HTR-8/SVneo (cell line): ENCODE data around the gene ZNF260.
"Not testable (repeated sequence)": the region's sequence is repeated elsewhere in the genome, so short reads cannot be mapped to it uniquely, and the experiment has no call there.

Source experiments
- DNase-seq: peaks from one replicate; pipeline ENCODE4 v3.0.0; 2011; ENCODE audit warnings: low spot score, mixed read lengths; ENCODE audit not compliant: insufficient read length
- FAIRE-seq: peaks from 2 replicates; lab custom pipeline; 2011; peaks lifted over from hg19 to GRCh38; lab: Jason Lieb, UNC

ZNF260 gene

DNA sequence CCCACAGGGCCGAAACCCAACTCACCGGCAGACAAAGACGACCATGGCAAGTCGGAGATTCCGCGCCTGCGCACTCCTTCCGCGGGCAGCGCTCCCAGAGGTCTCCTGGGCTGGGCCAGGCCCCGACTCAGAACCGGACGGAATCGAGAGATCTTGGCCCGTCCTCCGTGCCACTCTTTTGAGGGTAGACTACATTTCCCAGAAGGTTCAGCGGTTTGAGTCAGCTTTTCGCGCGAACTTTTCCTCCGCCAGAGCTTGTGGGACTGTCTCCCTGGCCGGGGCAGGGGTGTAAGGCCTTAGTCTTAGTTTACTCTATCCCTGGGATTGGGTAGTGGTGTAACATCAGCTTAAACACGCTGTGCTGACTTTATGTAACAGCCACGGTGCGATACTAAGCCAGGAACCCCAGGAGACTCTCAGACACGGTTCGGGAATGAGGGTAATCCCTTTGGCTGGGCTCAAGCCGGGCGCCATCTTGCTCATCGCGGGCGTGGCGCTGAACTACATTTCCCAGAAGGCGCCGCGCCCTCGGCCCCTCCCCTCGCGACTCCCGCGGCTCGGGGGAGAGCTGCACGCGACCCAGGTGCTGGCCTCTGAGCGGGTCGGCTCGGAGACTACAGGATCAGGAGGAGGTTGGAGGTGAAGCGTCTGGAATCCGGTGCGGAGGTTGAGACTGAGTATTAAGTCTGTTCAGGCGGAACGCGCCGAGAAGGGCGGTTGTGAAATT lies at the start of gene ZNF260:
TSS of gene ZNF260 (minus strand) at position 78 of the 727 bp plus-strand sequence. CDS start 13,033 bp downstream, outside the sequence.
- FAIRE-seq (peak; percentile 38), DNase-seq (peak; percentile 91)

DNA sequence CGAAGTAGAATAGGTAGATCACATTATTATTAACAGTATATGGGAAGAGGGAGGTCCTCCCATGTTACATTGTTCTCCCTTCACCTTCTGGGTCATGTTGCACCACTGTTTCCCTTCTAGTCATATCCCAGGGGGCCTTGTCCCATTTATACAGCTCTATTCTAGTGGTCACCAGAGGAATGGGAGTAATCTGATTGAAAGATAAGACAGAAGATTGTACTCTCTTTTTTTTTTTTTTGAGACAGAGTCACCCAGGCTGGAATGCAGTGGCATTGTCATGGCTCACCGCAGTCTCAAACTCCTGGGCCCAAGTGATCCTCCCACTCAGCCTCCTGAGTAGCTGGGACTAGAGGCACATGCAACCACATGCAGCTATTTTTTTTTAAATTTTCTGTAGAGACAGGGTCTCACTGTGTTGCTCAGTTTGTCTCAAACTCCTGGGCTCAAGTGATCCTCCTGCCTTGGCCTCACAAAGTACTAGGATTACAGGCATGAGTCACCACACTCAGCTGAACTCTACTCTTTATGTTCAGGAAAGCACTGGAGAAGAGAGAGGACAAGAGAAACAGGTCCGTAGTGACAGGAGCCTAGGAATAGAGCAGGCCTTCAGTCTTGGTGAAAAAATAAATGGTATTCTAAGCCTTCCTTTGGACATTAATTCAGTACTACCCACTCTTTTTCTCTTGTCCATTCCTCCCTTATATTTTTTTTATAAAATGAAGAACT lies 49.4 kb upstream of the ZNF260 start:
- no peak for FAIRE-seq
- DNase-seq, result peak; percentile 13

DNA sequence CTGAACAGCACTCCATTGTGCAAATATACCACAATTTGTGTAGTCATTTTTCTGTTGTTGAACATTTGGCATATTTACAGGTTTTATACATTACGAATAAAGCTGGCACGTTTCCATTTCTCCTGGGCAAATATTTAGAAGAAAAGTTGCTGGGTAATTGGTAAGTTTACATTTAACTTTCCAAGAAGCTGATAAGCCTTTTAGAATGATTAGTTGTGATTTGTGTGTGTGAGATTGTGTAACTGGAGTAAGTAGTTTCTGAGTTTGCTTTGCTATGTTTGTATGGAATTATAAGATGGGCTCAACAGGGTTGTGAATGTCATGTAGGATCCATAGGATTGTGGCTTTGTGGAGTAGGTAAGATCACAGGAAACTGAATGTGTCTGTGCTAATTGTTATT lies 46.7 kb upstream of the ZNF260 start:
- FAIRE-seq, result no peak
- no peak for DNase-seq

DNA sequence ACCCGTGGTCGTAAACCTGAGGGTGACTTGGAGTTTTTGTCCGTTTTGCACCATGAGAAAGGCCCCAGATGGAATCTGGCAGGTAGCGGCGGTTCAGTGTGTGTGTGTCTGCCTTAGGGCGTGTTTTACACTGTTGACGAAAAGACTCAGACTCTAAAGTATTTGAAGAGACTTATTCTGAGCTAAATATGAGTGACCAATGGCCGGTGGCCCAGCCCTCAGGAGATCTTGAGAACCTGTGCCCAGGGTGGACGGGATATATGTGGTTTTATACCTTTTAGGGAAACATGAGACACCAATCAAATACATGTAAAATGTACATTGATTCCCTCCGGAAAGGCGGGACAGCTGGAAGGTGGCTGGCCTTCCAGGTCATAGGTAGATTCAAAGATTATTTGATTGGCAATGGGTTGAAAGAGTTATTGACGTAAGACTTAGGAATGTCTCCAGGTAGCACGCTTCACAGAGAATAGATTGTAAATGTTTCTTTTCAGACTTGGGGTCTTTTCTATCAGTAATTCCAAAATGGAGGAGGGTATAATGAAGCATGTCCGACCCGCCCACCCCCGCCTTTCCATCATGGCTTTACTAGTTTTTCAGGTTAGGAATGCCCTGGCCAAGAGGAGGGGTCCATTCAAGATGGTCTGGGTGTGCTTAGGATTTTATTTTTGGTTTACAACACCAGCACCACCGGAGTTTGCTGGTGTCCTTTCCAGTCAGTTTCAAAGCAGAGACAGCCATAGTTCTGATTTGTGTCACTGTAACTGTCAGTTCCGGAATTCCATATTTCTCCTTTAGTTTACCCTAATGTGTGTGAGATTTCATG lies 46.0 kb upstream of the ZNF260 start:
- DNase-seq, result no peak
- no peak for FAIRE-seq

DNA sequence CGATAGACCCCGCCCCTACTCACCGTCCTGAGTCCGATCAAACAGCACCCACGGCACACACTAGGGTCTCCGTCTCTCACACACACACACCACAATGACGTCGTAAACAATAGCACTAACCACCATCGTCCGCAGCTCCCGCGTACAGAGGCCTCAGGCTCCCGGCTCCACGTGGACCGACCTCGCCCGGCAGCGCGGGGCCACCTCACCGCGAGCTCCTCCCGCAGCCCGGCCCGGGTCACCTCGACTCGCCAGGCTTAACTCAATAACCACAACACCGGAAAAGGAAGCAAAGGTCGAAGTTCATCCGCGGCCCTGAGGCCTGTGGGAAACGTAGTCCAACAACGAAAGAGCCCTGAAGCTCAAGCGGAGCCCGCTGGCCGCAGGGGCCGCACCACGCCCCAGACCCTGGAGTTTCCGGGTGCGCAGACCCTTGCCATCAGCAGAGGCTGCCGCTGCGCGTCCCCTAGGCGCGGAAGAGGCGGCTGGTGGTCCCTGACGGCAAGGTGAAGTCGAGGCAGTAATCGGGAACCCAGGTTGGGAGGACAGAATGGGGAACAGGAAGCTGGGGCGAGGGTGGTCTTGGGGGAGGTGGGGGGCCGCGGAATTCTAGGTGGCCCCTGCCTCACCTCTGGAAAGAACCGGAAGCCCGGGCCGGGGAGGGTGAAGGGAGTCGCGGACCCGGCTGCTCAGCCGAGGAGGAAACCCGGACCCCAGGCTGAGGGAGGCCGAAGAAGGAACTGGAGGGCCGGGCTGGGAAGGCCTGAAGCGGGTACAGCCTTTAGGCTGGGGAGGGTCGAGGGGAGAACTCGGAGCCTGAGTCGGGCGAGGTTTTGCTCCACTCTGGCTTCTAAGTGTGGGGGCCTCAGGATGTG lies 45.2 kb upstream of the ZNF260 start, which contains the start of gene ZNF529:
TSS of gene ZNF529 (minus strand) at position 273 of the 875 bp plus-strand sequence. CDS start 946 bp downstream, outside the sequence.
- DNase-seq (peak; percentile 88), FAIRE-seq (peak; percentile 76)

DNA sequence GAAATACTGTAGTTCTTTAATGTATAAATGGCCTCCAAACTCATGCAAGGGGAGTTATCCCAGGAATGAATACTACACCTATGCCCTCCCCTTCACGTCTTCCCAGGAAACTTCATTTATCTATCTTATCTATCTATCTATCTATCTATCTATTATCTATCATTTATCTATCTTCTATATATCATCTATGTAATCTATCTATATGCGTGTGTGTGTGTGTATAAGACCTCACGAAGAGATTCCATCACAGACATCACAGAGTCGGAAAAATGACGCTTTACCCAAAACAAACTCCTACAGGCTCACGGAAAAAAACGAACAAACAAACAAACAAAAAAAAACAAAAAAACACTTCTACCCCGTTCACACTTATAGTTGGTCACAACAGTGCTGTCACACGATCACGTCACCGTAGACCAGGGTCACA lies 44.5 kb upstream of the ZNF260 start:
- no peak for DNase-seq
- no peak for FAIRE-seq

DNA sequence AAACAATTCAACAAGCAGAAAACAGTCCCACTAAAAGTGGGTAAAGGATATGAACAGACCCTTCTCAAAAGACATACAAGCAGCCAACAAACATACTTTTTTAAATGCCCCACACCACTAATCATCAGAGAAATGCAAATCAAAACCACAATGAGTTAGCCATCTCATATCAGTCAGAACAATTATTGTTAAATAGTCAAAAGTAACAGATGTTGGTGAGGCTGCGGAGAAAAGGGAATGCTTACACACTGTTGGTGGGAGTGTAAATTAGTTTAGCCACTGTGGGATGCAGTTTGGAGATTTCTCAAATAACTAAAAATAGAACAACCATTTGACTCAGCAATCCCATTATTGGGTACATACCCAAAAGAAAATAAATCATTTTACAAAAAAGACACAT lies 36.3 kb upstream of the ZNF260 start:
- no peak for FAIRE-seq
- no peak for DNase-seq

DNA sequence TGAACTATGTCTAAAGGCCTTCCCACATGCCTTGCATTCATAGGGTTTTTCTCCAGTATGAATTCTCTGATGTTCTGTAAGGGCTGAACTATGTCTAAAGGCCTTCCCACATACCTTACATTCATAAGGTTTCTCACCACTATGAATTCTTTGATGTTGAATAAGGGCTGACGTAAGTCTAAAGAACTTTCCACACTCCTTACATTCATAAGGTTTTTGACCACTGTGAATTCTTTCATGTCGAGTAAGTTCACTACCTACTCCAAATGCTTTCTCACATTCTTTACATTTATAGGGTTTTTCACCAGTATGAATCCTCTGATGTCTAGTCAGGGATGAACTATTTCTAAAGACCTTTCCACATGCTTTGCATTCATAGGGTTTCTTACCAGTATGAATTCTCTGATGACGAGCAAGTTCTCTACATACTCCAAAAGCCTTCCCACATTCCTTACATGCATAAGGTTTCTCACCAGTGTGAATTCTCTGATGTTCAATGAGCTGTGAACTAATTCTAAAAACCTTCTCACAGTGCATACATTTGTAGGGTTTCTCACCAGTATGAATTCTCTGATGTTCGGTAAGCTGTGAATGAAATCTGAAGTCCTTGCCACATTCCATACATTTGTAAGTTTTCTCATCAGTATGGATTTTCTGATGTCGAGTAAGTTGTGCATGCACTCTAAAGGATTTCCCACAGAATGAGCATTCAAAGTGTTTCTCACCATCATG lies 19.1 kb upstream of the ZNF260 start:
- no peak for FAIRE-seq
- no peak for DNase-seq

DNA sequence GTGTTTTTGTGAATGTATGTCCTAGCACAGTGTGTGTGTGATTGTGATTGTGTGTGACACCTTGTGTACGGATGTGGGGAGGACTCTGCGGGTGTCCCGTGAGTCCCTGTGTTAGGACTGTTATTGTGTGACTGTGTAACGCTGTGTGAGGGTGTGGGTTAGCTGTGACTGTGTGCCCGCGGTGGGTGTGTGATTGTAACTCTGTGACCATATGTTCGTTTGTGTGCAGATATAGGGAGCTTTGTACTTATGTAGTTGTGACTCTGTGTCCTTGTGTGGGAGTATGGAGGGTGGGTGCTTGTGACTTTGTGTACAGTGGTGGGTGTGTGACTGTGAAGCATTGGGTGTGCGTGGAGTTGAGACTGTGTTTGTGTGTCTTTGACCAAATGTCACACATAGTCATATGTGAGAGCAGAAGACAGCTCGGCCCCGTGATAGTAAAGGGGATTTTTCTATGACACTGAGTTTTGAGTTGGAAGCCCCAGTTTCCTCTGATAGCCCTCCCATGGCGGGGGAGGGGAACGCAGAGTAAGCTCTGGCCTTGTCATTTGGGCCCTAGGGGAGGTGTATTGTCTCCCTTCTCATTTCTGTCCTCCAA lies 949 bp upstream of the ZNF260 start:
- FAIRE-seq, result no peak
- DNase-seq, result peak; percentile 7

DNA sequence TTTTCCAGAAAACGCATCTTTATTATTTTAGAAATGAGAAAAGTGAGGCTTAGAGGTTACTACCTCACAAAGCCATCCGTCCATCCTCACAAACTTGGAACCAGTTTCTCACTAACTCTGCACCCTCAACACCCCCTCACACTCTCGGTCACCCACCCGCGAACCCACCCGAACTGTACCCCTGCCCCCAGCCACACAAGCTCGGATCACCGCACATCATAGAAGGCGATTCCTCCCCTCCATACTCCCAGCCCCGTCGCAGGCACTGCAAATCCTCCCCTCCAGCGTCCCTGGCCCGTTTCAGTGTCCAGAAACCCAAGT lies 238 bp downstream of the ZNF260 start:
- DNase-seq (no peak), FAIRE-seq (no peak)

DNA sequence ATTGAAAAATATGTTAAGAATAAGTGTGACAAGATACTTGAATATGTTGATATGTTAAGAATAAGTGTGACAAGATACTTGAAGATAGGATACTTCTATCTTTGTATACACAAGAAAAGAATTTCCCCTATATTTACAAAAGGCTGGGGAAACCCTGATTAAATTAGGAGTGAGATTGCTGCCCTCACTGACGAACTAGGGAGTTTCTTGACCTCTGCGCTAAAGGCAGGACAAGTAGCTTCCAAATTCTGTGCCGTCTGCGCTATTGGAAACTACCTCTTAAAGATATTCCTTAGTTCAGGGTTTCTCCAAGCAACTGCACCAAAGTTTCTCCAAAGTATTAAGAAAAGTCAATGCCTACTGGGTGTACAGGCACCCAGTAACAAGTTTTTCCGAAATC lies 730 bp downstream of the ZNF260 start:
- no peak for FAIRE-seq

DNA sequence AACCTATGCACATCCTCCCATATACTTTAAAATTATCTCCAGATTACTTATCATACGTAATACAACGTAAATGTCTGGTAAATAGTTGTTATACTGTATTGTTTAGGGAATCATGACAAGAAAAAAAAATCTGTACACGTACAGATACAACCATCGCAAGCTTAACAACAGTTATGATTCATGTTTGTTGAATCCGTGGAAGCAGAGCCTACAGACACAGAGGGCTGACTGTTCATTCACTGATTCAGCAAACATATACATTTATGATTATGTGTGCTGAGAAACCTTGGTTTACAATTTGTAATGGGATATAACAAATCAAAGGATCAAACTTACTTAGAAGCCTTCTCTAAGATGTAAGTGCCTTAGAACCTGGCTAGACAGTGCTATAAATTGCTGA lies 1.5 kb downstream of the ZNF260 start:
- DNase-seq (no peak), FAIRE-seq (no peak)

More for the DNA sequence above, 730 bp downstream of the ZNF260 start:
- DNase-seq, result no peak

DNA sequence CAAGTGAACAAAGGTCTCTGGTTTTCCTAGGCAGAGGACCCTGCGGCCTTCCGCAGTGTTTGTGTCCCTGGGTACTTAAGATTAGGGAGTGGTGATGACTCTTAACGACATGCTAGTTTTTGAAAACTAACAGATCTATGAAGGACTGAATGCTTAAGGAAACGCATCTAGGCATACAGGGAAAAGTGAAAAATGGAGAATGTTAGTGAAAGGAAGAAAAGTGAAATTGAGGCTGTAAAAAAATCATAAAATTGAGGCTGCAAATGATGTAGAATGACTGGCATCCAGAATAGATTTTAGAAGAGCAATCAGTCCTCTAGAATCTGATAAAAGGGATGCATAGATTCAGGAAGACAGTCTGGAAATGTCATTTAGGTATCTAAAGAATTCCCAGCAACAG lies 3.5 kb downstream of the ZNF260 start:
- FAIRE-seq, result no peak
- DNase-seq, result no peak

DNA sequence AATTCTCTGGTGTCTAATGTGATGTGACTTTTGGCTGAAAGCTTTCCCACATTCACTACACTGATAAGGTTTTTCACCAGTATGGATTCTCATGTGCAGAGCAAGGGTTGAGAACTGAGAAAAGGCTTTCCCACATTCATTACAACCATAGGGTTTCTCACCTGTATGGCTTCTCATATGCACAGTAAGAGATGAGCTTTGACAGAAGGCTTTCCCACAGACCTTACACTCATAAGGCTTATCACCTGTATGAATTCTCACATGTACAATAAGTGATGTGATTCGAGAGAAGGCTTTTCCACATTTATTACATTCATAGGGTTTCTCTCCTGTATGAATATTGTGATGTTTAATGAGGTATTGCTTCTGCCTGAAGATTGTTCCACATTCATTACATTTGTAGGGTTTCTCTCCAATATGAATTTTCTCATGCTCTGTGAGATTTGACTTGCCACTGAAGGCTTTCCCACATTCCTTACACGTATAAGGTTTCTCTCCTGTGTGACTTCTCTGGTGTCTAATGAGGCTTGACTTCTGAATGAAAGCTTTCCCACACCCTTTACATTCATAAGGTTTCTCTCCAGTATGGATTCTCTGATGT lies 14.0 kb downstream of the ZNF260 start:
- no peak for DNase-seq
- no peak for FAIRE-seq

DNA sequence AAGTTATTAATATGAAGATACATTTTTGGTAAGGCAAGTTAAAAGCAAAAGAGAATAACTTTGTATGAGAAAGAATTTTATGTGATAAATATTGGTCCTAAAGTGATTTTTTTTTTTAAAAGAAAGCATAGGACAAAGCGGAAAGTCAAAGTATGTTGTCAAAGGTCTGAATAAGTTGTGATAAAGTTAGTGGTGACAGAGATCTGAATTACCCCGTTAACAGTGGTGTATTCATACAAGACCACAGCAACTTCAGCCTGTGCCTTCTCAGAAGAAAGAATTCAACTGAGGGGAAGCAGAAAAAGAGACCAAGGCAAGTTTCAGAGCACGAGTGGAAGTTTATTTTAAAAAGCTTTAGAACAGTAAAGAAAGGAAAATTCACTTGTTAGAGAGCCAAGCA lies 19.7 kb downstream of the ZNF260 start:
- no peak for FAIRE-seq
- DNase-seq, result no peak

DNA sequence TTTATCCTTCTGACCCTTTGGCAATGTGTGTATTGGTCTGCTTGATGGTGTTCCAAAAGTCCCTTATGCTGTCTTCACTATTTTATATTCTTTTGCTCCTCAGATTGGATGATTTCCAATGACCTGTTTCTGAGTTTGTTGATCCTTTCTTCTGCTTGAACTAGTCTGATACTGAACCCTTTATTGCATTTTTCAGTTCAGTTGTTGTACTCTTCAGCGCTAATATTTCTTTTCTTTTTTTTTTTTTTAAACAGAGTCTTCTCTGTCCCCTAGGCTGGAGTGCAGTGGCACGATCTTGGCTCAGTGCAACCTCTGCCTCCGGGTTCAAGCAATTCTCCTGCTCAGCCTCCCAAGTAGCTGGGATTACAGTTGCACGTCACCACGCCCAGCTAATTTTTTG lies 26.1 kb downstream of the ZNF260 start:
- DNase-seq (no peak), FAIRE-seq (no peak)

DNA sequence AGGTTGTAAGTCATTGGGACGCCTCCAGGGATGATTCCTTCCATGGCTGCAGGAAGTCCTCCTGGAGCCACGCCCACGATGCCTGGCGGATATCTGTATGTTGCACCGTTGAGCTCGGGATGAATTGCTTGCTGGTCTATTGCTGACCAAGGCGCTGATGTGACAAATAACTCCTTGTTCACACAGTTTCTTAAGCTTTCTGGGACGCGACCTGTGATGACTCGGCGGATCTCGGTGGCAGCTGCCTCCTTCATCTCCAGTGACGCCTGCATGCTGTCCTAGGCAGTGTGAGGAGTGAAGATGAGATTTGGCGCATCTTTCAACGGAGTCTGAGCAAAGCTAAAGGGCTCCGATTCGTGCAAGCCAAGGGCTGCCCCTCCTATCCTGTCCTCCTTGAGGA lies 31.1 kb downstream of the ZNF260 start:
- DNase-seq (no peak), FAIRE-seq (peak; percentile 77)

DNA sequence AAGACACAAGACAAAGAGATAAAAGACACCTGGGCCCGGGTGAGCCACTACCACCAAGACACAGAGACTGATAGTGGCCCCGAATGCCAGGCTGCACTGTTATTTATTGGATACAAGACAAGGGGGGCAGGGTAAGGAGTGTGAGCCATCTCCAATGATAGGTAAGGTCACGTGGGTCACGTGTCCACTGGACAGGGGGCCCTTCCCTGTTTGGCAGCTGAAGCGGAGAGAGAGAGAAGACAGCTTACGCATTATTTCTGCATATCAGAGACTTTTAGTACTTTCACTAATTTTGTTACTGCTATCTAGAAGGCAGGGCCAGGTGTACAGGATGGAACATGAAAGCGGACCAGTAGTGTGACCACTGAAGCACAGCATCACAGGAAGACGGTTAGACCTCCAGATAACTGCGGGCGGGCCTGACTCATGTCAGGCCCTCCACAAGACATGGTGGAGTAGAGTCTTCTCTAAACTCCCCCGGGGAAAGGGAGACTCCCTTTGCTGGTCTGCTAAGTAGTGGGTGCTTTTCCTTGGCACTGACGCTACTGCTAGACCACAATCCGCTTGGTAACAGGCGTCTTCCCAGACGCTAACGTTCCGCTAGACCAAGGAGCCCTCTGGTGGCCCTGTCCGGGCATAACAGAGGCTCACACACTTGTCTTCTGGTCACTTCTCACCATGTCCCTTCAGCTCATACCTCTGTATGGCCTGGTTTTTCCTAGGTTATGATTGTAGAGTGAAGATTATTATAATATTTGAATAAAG lies 35.2 kb downstream of the ZNF260 start:
- not testable (repeated sequence) for DNase-seq, FAIRE-seq
